Fibroblast of lung (primary cell): Measurements from ENCODE around the gene FAAP100.

Experiments
- EZH2 ChIP-seq: IDR thresholded peaks from 2 replicates; pipeline ENCODE4 v1.5.1; 2012; ENCODE audit warnings: low read length, control low read depth, mild to moderate bottlenecking; ENCODE audit errors: missing control alignments
- TF ChIP-seq, protein P1 (sequence below), 2 donors: IDR thresholded peaks in 1 of 2; conservative IDR thresholded peaks in 1 of 2; 1 replicate in 1 of 2; 2 replicates in 1 of 2; pipeline ENCODE4 v1.5.1; 2011 to 2012; ENCODE audit warnings: low read length in 2 of 2, control low read depth in 1 of 2, inconsistent platforms in 1 of 2, low read depth in 1 of 2, mild to moderate bottlenecking in 1 of 2

DNA sequence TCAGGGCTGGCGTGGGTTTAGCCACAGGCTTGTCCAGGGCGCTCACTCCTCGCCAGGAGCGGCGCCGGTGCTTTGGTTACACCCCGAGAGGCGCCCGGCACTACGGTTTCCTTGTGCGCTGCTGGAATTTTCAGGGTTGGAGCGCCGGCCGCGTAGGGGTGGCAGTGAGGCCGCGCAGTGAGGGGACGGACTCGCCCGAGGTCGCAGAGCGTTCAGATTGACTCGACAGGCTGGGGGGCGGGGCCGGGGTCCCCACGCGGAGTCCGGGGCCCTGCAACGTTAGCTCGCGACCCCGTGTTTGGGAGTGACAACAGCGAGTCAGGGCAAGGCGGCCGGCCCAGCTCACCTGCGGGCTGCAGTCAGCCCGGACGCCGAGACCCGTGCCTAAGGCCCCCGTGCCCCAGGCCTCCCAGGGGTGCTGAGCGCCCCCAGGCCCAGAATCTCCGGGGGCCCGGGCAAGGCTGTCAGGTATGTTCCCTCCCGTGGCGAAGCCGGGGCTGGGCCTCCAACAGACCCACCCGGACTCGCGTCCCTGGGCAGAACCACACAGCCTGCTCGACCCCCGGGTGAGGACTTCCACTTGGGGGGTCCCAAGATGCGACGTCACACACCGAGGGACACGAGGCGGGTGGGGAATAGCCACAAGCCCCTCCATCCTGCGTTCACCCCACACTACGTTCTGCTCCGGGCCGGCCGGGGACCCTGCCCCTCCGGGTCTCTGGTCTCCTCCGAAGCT lies 38.2 kb downstream of the FAAP100 start:
- TF ChIP-seq, protein P1, sequence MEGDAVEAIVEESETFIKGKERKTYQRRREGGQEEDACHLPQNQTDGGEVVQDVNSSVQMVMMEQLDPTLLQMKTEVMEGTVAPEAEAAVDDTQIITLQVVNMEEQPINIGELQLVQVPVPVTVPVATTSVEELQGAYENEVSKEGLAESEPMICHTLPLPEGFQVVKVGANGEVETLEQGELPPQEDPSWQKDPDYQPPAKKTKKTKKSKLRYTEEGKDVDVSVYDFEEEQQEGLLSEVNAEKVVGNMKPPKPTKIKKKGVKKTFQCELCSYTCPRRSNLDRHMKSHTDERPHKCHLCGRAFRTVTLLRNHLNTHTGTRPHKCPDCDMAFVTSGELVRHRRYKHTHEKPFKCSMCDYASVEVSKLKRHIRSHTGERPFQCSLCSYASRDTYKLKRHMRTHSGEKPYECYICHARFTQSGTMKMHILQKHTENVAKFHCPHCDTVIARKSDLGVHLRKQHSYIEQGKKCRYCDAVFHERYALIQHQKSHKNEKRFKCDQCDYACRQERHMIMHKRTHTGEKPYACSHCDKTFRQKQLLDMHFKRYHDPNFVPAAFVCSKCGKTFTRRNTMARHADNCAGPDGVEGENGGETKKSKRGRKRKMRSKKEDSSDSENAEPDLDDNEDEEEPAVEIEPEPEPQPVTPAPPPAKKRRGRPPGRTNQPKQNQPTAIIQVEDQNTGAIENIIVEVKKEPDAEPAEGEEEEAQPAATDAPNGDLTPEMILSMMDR (conservative IDR thresholded peaks at IDR 0.05 in 1 of 2, IDR thresholded peaks at IDR 0.05 in 1 of 2; ENCODE audit: low read depth in 1 of 2, low read length in 2 of 2): no peak
- TF ChIP-seq EZH2: no peak
